ENCODE data around the gene RPL41.
A peak's percentile ranks its signal among the peaks of the same experiment; 100 is the strongest.

RPL41 gene

GRCh38 chr12:56126732-56127239 lies 10.4 kb downstream of the RPL41 start:
- H4K5ac ChIP-seq (ENCODE audit: low read length): no peak overlapping the region
- no peaks in the 10 kb centered on the region for H3K36me3 ChIP-seq (ENCODE audit: control insufficient read depth, insufficient read depth, low read length)
- H4K8ac ChIP-seq (ENCODE audit: low read depth, low read length): no peak overlapping the region
- no peak overlapping the region for H2AK5ac ChIP-seq (ENCODE audit: low read length)
- H3K27me3 ChIP-seq (ENCODE audit: insufficient read depth, low read length, poor library complexity): no peaks in the 10 kb centered on the region
- H3K79me1 ChIP-seq (ENCODE audit: low read length): peaks cover 12% of the 10 kb centered on the region
- no peak overlapping the region for H2BK15ac ChIP-seq (replicated peaks; ENCODE audit: low read depth)
- peaks cover 8% of the 10 kb centered on the region for H3K4me1 ChIP-seq (ENCODE audit: control insufficient read depth, low read depth, low read length)
- no peak overlapping the region for H3K4me2 ChIP-seq (ENCODE audit: low read length)
- H2BK120ac ChIP-seq (ENCODE audit: low read depth, low read length): no peak overlapping the region
- H3K18ac ChIP-seq (ENCODE audit: low read length): no peak overlapping the region
- no peak overlapping the region for H3K23ac ChIP-seq (ENCODE audit: low read length)
- no peak overlapping the region for H3K4ac ChIP-seq (ENCODE audit: low read depth, low read length)
- no peak overlapping the region for H2BK5ac ChIP-seq (ENCODE audit: low read length)
- H3K9ac ChIP-seq (ENCODE audit: low read length): peak overlapping the region; percentile 18
- H3K4me3 ChIP-seq (ENCODE audit: low read length): no peak overlapping the region
- H3K27ac ChIP-seq (ENCODE audit: low read depth, low read length): no peak overlapping the region
- H3K79me2 ChIP-seq (ENCODE audit: control insufficient read depth, insufficient read depth, low read length): peaks cover 4% of the 10 kb centered on the region
- peak overlapping the region; percentile 56 for H3K56ac ChIP-seq (ENCODE audit: low read length)
- WGBS (ENCODE audit: extremely low coverage, insufficient coverage, low lambda C conversion rate): no CpG with 5 or more reads among the region's 3 CpGs
- DNase-seq: no peak

DNA sequence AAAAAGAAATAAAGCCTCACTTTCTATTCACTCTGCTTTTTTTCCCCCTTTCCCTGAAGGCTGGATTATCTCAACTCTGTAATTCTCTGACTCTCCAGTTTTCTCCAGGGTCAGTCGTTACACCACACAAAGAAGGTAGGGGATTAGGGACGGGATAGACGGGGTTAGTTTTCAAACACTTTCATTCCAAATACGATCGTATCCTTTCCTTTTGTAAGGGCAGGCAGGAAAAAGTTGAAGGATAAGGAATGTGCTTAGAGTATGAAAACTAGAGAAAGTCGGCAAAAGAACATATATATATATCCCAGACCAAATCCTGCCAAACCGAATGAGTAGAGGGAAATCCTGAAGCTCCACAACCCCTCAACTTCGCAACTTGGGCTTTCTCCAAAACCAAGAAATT lies 11.1 kb downstream of the RPL41 start:
- no peaks in the 10 kb centered on the region for H3K27me3 ChIP-seq (ENCODE audit: insufficient read depth, low read length, poor library complexity)
- H3K79me1 ChIP-seq (ENCODE audit: low read length): peaks cover 12% of the 10 kb centered on the region
- H2BK5ac ChIP-seq (ENCODE audit: low read length): no peak overlapping the region
- H2BK120ac ChIP-seq (ENCODE audit: low read depth, low read length): no peak overlapping the region
- no peak overlapping the region for H3K4ac ChIP-seq (ENCODE audit: low read depth, low read length)
- no peak overlapping the region for H2BK15ac ChIP-seq (replicated peaks; ENCODE audit: low read depth)
- H3K27ac ChIP-seq (ENCODE audit: low read depth, low read length): no peak overlapping the region
- no peak overlapping the region for H3K18ac ChIP-seq (ENCODE audit: low read length)
- peaks cover 8% of the 10 kb centered on the region for H3K4me1 ChIP-seq (ENCODE audit: control insufficient read depth, low read depth, low read length)
- H3K23ac ChIP-seq (ENCODE audit: low read length): no peak overlapping the region
- H3K79me2 ChIP-seq (ENCODE audit: control insufficient read depth, insufficient read depth, low read length): peaks cover 4% of the 10 kb centered on the region
- H3K9ac ChIP-seq (ENCODE audit: low read length): peak overlapping the region; percentile 50
- H3K4me2 ChIP-seq (ENCODE audit: low read length): peak overlapping the region; percentile 22
- DNase-seq: no peak
- WGBS (ENCODE audit: extremely low coverage, insufficient coverage, low lambda C conversion rate): no CpG with 5 or more reads among the region's 8 CpGs
- no peak overlapping the region for H4K5ac ChIP-seq (ENCODE audit: low read length)
- H4K8ac ChIP-seq (ENCODE audit: low read depth, low read length): no peak overlapping the region
- peak overlapping the region; percentile 28 for H3K56ac ChIP-seq (ENCODE audit: low read length)
- H3K36me3 ChIP-seq (ENCODE audit: control insufficient read depth, insufficient read depth, low read length): no peaks in the 10 kb centered on the region
- H2AK5ac ChIP-seq (ENCODE audit: low read length): no peak overlapping the region
- H3K4me3 ChIP-seq (ENCODE audit: low read length): no peak overlapping the region

DNA sequence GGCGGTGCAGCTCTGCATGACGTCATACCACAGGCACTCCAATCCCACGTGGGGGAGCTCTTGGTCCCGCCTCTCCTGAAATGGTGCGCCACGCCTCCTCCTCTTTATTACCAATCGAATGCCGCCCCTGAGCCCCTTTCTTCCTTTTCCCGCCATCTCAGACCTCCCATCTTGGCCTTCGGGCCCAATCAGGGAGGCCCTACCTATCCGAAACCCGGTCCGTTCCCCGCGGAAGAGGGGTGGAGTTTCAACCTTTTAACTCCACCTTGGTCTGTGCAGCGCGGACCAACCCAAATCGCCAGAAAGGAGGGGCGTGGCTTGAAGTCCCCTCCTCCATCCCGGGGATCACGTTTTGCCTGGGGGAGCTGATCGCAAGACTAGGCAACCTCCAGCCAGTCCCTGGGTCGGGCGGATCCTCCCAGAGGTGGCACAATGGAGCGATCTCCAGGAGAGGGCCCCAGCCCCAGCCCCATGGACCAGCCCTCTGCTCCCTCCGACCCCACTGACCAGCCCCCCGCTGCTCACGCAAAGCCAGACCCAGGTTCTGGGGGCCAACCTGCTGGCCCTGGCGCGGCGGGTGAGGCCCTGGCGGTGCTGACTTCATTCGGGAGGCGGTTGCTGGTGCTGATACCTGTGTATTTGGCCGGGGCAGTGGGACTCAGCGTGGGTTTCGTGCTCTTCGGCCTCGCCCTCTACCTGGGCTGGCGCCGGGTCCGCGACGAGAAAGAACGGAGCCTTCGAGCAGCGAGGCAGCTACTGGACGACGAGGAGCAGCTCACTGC lies 11.6 kb downstream of the RPL41 start, which contains the start of gene ESYT1:
Gene ESYT1, plus strand, starts transcription at position 380 of the 782 bp plus-strand sequence. Its CDS starts 53 bp downstream, at position 433.
- peak; percentile 100 for DNase-seq
- Histone ChIP-seq H3K4me3 (ENCODE audit: low read length) (peak within 1 kb of the TSS; percentile 76), H3K27ac (ENCODE audit: low read depth, low read length) (peak within 1 kb of the TSS; percentile 51), H3K27me3 (ENCODE audit: insufficient read depth, low read length, poor library complexity) (no peaks in the 10 kb centered on the region), H3K36me3 (ENCODE audit: control insufficient read depth, insufficient read depth, low read length) (no peaks in the 10 kb centered on the region), H3K56ac (ENCODE audit: low read length) (peak within 1 kb of the TSS; percentile 86), H3K23ac (ENCODE audit: low read length) (peak within 1 kb of the TSS; percentile 1), H2BK5ac (ENCODE audit: low read length) (peak within 1 kb of the TSS; percentile 77), H3K79me1 (ENCODE audit: low read length) (peaks cover 12% of the 10 kb centered on the region), H3K4ac (ENCODE audit: low read depth, low read length) (no peak within 1 kb of the TSS), H2AK5ac (ENCODE audit: low read length) (no peak within 1 kb of the TSS), H3K9ac (ENCODE audit: low read length) (peak within 1 kb of the TSS; percentile 72), H4K8ac (ENCODE audit: low read depth, low read length) (no peak within 1 kb of the TSS), H3K4me1 (ENCODE audit: control insufficient read depth, low read depth, low read length) (peaks cover 8% of the 10 kb centered on the region), H3K79me2 (ENCODE audit: control insufficient read depth, insufficient read depth, low read length) (peaks cover 4% of the 10 kb centered on the region), H2BK15ac (replicated peaks; ENCODE audit: low read depth) (no peak within 1 kb of the TSS), H4K5ac (ENCODE audit: low read length) (no peak within 1 kb of the TSS), H3K18ac (ENCODE audit: low read length) (peak within 1 kb of the TSS; percentile 13), H2BK120ac (ENCODE audit: low read depth, low read length) (no peak within 1 kb of the TSS), H3K4me2 (ENCODE audit: low read length) (peak within 1 kb of the TSS; percentile 98)
- no CpG with 5 or more reads among the region's 49 CpGs for WGBS (ENCODE audit: extremely low coverage, insufficient coverage, low lambda C conversion rate)

DNA sequence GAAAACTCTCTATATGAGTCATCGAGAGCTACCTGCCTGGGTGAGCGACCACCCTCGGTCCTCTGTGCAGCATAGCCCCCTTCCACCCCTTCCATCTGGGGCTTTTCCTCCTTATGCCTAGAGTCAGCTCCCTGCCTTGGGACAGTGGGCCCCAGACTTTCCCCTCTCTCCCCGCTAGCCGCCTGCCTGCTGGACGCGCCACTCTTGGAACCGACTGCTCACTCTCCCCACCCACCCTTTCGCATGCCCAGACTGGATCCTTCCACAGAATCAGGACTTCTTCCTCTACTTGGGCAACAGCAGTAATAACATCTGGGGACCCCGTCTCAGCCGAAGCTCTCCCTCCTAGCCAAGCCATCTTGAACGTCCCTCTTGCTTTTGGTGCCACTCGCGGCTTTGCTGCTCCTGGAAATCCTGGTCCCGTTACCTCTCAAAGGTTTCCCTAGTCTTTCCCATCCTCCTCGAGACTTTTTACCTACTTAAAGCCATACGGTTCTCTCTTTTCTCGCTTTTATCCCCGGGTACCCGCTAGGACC lies 12.3 kb downstream of the RPL41 start:
- Histone ChIP-seq H2BK5ac (ENCODE audit: low read length) (no peak overlapping the region), H3K23ac (ENCODE audit: low read length) (peak overlapping the region; percentile 1), H3K79me1 (ENCODE audit: low read length) (peaks cover 12% of the 10 kb centered on the region), H3K4me3 (ENCODE audit: low read length) (peak overlapping the region; percentile 76), H3K4me1 (ENCODE audit: control insufficient read depth, low read depth, low read length) (peaks cover 8% of the 10 kb centered on the region), H4K8ac (ENCODE audit: low read depth, low read length) (no peak overlapping the region), H3K56ac (ENCODE audit: low read length) (peak overlapping the region; percentile 86), H4K5ac (ENCODE audit: low read length) (no peak overlapping the region), H3K4me2 (ENCODE audit: low read length) (peak overlapping the region; percentile 98), H2BK120ac (ENCODE audit: low read depth, low read length) (no peak overlapping the region), H3K36me3 (ENCODE audit: control insufficient read depth, insufficient read depth, low read length) (peaks cover 5% of the 10 kb centered on the region), H3K27ac (ENCODE audit: low read depth, low read length) (peak overlapping the region; percentile 51), H3K9ac (ENCODE audit: low read length) (peak overlapping the region; percentile 72), H2AK5ac (ENCODE audit: low read length) (no peak overlapping the region), H3K27me3 (ENCODE audit: insufficient read depth, low read length, poor library complexity) (no peaks in the 10 kb centered on the region), H3K4ac (ENCODE audit: low read depth, low read length) (no peak overlapping the region), H2BK15ac (replicated peaks; ENCODE audit: low read depth) (no peak overlapping the region), H3K18ac (ENCODE audit: low read length) (peak overlapping the region; percentile 13), H3K79me2 (ENCODE audit: control insufficient read depth, insufficient read depth, low read length) (peaks cover 4% of the 10 kb centered on the region)
- DNase-seq: no peak
- no CpG with 5 or more reads among the region's 20 CpGs for WGBS (ENCODE audit: extremely low coverage, insufficient coverage, low lambda C conversion rate)

DNA sequence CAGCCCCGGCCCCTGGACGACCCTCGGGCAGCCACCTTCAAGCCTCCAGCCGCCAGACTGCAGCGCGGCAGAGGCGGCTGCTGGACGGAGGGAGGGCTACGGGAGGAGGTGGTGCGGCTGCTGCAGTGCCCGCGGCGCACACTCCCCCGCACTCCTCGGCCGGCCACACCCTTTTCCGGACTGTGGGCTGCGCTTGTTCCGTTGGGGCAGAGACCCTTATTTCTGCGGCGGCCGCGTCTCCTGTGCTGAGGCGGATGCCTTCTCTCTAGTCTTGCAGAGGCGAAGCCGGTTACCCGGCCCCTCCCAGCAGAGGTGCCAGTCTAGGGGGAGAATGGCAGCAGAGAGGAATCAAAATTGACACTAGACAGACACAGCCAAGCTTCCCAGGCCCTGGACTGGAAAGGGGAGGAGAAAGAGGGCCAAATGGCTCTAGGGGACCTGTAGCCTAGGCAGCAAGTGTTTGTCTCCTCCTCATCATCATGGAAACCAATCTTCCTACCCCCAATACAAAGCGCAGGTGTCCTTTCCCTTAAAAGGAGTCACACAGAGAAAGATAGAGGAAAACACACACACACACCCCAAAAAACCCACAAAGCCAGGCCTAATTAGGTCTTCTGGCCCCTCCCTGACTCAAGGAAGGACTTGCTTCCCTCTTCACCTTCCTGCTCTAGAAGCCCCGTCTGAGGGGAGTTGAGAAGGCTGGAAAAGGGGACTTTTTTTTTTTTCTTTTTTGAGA lies 12.9 kb downstream of the RPL41 start:
- peak overlapping the region; percentile 98 for H3K4me2 ChIP-seq (ENCODE audit: low read length)
- peaks cover 4% of the 10 kb centered on the region for H3K79me2 ChIP-seq (ENCODE audit: control insufficient read depth, insufficient read depth, low read length)
- WGBS (ENCODE audit: extremely low coverage, insufficient coverage, low lambda C conversion rate): no CpG with 5 or more reads among the region's 29 CpGs
- H3K27me3 ChIP-seq (ENCODE audit: insufficient read depth, low read length, poor library complexity): no peaks in the 10 kb centered on the region
- peak overlapping the region; percentile 86 for H3K56ac ChIP-seq (ENCODE audit: low read length)
- peak overlapping the region; percentile 73 for H2AK5ac ChIP-seq (ENCODE audit: low read length)
- H2BK120ac ChIP-seq (ENCODE audit: low read depth, low read length): no peak overlapping the region
- H3K4me1 ChIP-seq (ENCODE audit: control insufficient read depth, low read depth, low read length): peaks cover 8% of the 10 kb centered on the region
- peaks cover 10% of the 10 kb centered on the region for H3K79me1 ChIP-seq (ENCODE audit: low read length)
- no peak overlapping the region for H2BK5ac ChIP-seq (ENCODE audit: low read length)
- DNase-seq: peak; percentile 66
- no peak overlapping the region for H4K8ac ChIP-seq (ENCODE audit: low read depth, low read length)
- peak overlapping the region; percentile 76 for H3K4me3 ChIP-seq (ENCODE audit: low read length)
- no peak overlapping the region for H2BK15ac ChIP-seq (replicated peaks; ENCODE audit: low read depth)
- no peak overlapping the region for H4K5ac ChIP-seq (ENCODE audit: low read length)
- H3K23ac ChIP-seq (ENCODE audit: low read length): peak overlapping the region; percentile 1
- H3K18ac ChIP-seq (ENCODE audit: low read length): no peak overlapping the region
- H3K36me3 ChIP-seq (ENCODE audit: control insufficient read depth, insufficient read depth, low read length): peaks cover 9% of the 10 kb centered on the region
- no peak overlapping the region for H3K4ac ChIP-seq (ENCODE audit: low read depth, low read length)
- no peak overlapping the region for H3K27ac ChIP-seq (ENCODE audit: low read depth, low read length)
- peak overlapping the region; percentile 72 for H3K9ac ChIP-seq (ENCODE audit: low read length)

Data from mesendoderm (in vitro differentiated cells).